ENCODE data around the gene TIMM23. TPM values are rescaled to one million over a fixed set of nuclear protein-coding genes. Genes with fewer than 3 reads are reported as not detected.
"Not testable (repeated sequence)": the region's sequence is repeated elsewhere in the genome, so short reads cannot be mapped to it uniquely, and the experiment has no call there.

Gene TIMM23, protein sequence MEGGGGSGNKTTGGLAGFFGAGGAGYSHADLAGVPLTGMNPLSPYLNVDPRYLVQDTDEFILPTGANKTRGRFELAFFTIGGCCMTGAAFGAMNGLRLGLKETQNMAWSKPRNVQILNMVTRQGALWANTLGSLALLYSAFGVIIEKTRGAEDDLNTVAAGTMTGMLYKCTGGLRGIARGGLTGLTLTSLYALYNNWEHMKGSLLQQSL
- polyA plus RNA-seq, result 10 to 100 TPM; 51.5 to 84.7 (median 70.4) TPM

DNA sequence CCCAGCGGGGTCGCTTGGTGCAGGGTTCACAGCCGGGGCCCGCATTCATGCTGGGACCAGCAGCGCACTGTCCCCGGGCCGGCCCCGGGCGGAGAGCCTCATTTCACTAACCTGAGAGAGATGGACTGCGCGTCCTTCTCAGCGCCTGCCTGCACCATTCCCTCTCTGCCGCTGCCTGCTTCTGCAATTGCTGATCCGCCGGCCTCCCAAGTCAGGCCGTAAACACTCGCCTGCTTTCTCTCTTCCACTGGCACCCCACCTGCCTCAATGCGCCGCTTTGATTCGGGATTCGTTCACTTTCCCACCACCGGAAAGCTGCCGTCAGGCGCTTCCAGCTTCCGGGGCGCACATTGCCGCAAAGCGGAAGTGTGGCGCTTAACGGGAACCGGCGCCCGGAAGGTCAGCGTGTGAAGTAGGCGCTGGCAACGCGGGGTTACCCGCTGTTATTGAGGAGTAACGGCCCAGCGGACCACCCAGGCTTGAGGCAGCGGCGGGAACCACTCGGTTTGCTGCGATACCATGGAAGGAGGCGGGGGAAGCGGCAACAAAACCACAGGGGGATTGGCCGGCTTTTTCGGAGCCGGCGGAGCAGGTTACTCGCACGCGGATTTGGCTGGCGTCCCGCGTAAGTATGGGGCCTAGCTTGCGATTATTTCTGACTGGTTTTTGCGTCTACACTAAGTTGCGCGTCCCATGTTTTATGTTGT lies at the start of gene TIMM23:
Gene TIMM23 (plus strand): TSS at position 384 of the 707 bp plus-strand sequence. CDS start 136 bp downstream, at position 520.
- H3K27me3 Mint-ChIP-seq (ENCODE audit: low read depth in 3 of 3); H3K36me3 Mint-ChIP-seq; H3K9me3 Mint-ChIP-seq: not testable (repeated sequence)
- Mint-ChIP-seq H3K4me3 (peak within 1 kb of the TSS; percentile 99 to 100 (median 100)), H3K27ac (peak within 1 kb of the TSS; percentile 91 to 98 (median 95)), H3K4me1 (peaks cover 38 to 64% of the 10 kb centered on the region in 2 donors)
- peak; percentile 85 to 89 (median 87) for DNase-seq

DNA sequence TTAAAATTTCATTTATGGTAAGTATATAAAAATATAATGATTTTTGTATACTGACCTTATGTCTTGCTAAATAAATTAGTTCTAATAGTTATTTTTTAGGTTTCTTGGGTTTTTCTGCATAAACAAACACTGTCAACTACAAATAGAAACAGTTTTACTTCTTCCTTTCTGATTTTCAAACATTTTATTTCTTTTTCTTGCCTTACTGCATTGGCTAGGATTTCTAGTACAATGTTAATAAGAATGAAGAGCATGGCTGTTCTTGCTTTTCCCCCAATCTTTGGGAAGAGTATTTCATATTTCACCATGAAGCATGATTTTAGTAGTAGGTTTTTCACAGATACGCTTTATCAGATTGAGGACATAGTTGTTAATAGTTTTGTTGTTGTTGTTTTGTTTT lies 45.5 kb upstream of the TIMM23 start:
- not testable (repeated sequence) for H3K9me3 Mint-ChIP-seq; H3K4me1 Mint-ChIP-seq; H3K27ac Mint-ChIP-seq; DNase-seq; H3K27me3 Mint-ChIP-seq (ENCODE audit: low read depth in 3 of 3); H3K4me3 Mint-ChIP-seq
- peaks cover 0 to 12% (median 6%) of the 10 kb centered on the region in 3 donors for H3K36me3 Mint-ChIP-seq

DNA sequence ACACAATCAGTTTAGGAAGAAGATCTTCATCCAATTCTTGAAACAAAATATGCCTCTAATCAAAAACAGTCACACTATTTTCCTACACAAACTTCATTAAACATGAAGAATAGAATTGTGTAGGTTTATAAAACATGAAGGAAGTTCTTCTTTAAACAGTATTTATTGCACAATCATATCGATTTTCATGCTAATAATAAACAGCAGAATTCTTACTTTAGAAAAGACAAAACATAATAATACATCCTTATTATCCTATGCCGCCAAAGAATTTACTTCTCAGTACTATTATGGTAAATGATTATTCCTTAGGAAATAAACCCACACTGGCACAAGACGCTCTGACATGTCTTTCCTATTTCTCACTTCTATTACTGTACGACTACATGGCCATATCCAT lies 41.0 kb upstream of the TIMM23 start:
- not testable (repeated sequence) for H3K27me3 Mint-ChIP-seq (ENCODE audit: low read depth in 3 of 3); H3K4me3 Mint-ChIP-seq; H3K9me3 Mint-ChIP-seq; H3K4me1 Mint-ChIP-seq; H3K27ac Mint-ChIP-seq; DNase-seq
- peaks cover 6 to 17% (median 10%) of the 10 kb centered on the region in 3 donors for H3K36me3 Mint-ChIP-seq

DNA sequence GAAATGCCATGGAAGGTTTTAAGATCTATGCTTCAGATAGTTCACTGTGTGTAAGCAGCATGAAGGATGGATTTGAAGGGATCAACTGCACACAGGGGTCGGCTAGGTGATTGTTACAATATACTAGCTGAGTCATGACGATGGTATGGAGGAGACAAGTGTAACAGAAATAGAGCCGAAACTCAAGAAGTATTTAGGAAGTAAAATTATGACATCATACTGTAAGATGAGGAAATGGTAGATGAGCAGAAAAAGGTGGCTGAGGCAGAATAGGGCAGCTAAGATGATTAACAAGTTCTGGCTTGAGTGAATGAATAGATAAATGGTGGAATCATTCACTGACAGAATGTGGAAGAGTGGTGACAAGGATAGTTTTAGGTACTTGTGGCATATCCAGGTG lies 37.5 kb upstream of the TIMM23 start:
- not testable (repeated sequence) for H3K9me3 Mint-ChIP-seq; H3K27me3 Mint-ChIP-seq (ENCODE audit: low read depth in 3 of 3); H3K4me3 Mint-ChIP-seq; DNase-seq; H3K4me1 Mint-ChIP-seq; H3K36me3 Mint-ChIP-seq
- peak overlapping the region in 2 of 6 donors; percentile 28 to 29 for H3K27ac Mint-ChIP-seq

DNA sequence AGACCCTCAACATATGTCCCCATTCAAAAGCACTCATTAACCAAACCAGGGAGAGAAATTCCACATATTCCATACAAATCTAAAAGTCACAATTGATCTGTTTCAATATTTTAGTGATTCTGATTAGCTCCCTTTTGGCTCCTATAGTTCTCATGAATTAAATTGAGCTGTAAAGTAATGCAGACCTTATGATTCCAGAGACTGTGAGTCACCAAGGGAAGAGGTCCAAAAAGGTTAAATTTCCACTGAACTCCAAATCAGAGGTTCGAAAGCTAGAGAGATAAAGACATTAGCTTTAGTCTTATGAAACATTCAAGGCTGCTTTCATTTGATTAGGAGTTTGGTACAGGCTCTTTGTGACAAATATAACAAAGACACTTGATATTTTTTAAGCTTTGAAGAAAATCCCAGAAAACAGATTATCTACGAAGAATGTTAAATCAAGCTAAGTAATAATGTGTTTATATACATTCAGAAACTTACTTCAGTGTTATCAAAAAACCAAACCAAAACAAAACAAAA lies 33.1 kb upstream of the TIMM23 start:
- peaks cover 0 to 12% (median 6%) of the 10 kb centered on the region in 3 donors for H3K36me3 Mint-ChIP-seq
- H3K4me3 Mint-ChIP-seq; DNase-seq; H3K27ac Mint-ChIP-seq; H3K9me3 Mint-ChIP-seq; H3K4me1 Mint-ChIP-seq; H3K27me3 Mint-ChIP-seq (ENCODE audit: low read depth in 3 of 3): not testable (repeated sequence)

DNA sequence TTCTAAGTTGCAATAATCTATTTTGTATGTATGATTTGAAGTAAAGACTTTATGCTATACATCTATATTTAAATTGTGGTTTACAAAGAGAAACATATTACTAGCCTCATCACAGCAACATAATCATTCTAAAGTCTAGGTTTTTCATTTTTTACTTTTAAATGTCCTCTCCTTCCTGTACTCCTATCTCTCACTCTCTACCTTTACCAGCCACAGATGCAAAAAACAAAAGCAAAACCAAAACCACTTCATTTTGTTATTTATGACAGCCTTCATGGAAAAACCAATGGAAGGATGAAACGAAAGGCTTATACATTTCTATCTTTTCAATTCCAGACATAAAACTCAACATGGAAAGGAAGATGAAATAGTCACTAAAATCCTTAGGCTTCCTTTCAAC lies 31.1 kb upstream of the TIMM23 start:
- H3K4me3 Mint-ChIP-seq; DNase-seq; H3K27me3 Mint-ChIP-seq (ENCODE audit: low read depth in 3 of 3); H3K27ac Mint-ChIP-seq; H3K4me1 Mint-ChIP-seq; H3K9me3 Mint-ChIP-seq: not testable (repeated sequence)
- H3K36me3 Mint-ChIP-seq, result peaks cover 0 to 16% (median 0%) of the 10 kb centered on the region in 3 donors

DNA sequence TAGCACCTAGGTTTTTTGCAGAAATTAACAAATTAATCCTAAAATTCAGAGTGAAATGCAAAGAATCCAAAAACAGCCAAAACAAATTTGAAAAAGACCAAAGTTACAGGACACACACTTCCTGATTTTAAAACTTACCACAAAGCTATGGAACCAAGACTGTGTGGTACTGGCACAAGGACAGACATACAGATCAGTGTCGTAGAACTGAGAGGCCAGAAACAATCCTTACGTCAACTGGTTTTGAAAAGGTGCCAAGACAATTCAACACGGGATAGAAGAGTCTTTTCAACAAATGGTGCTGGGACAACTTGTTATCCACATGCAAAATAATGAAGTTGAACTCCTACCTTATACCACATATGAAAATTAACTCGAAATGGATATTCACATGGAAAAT lies 26.8 kb upstream of the TIMM23 start:
- H3K27ac Mint-ChIP-seq; DNase-seq; H3K4me1 Mint-ChIP-seq; H3K4me3 Mint-ChIP-seq; H3K27me3 Mint-ChIP-seq (ENCODE audit: low read depth in 3 of 3); H3K9me3 Mint-ChIP-seq: not testable (repeated sequence)
- peaks cover 0 to 19% (median 5%) of the 10 kb centered on the region in 3 donors for H3K36me3 Mint-ChIP-seq

DNA sequence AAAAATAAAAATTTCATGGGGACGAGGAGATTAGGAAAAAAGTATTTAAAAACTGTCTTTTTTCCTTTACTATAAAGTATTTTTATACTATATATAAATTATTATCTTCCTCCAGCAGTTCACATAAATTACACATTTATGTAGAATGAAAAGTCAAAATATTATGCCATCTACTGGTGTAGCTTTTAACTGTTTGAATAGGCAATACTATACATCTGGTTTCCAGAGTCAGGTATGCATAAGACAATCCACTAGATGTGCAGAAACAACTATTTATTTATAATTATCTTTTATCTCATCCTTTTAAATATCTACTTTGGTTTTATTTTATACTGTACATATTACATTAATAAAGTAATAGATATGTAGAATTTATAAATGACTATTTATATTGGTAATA lies 24.9 kb upstream of the TIMM23 start:
- not testable (repeated sequence) for H3K4me3 Mint-ChIP-seq; DNase-seq; H3K9me3 Mint-ChIP-seq; H3K27ac Mint-ChIP-seq; H3K4me1 Mint-ChIP-seq; H3K27me3 Mint-ChIP-seq (ENCODE audit: low read depth in 3 of 3)
- H3K36me3 Mint-ChIP-seq, result peaks cover 0 to 19% (median 5%) of the 10 kb centered on the region in 3 donors

DNA sequence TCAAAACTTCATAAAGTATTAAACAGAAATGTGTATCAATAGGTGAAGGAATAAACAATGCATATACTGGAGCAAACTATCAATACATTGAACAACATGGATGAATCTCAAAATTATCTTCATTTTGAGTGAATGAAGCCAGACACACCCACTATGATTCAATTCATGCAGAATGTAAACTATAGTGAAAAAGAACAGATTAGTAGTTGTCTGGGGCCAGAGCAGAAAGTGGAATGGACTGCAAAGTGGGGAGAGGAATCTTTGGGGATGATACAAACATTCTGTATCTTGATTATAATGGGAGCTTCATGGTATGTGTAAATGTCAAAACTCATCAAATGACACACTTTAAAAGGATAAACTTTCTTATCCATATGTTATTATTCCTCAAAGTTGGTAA lies 23.5 kb upstream of the TIMM23 start:
- Mint-ChIP-seq H3K36me3 (peaks cover 0 to 19% (median 5%) of the 10 kb centered on the region in 3 donors), H3K27ac (peak overlapping the region in 1 of 6 donors; percentile 70)
- not testable (repeated sequence) for H3K9me3 Mint-ChIP-seq; DNase-seq; H3K4me3 Mint-ChIP-seq; H3K27me3 Mint-ChIP-seq (ENCODE audit: low read depth in 3 of 3); H3K4me1 Mint-ChIP-seq

DNA sequence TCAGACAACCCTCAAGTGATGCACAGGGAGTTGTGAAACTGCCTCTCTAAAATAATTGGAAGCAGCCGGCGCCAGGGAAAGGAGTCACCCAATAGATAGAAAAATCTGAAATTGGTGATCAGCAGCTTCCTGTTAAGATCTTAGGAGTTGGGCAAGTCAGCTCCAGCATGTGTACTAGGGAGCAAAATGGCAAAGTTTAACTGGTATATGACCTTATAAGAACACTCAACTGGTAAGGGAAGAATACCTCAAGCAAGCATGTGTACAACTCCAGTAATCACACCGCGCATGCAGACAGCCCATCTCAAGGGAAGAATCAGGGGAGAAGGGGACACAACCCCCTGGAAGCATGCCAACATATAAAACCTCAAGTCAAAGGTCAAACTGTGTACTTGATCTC lies 17.9 kb upstream of the TIMM23 start:
- DNase-seq; H3K36me3 Mint-ChIP-seq; H3K9me3 Mint-ChIP-seq; H3K27me3 Mint-ChIP-seq (ENCODE audit: low read depth in 3 of 3); H3K27ac Mint-ChIP-seq; H3K4me1 Mint-ChIP-seq; H3K4me3 Mint-ChIP-seq: not testable (repeated sequence)

DNA sequence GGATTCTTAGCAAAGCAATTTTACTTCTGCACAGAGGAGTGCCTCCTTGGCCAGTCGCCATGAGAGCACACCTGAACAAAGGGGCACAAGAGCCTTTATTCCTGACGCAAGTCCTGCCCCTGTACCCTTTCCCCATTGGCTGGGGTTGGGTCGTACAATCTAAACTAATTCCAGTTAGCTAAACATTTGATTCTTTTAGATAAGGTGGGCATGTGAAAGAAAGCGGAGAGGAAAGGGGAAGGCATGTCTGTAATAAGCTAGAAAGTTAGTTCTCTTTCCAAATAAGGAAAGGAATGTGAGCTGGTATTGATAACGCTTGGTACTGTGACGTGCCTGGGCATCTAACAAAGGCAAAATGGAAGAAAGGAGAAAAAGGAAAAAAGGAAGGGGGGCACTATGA lies 15.7 kb upstream of the TIMM23 start:
- DNase-seq; H3K4me1 Mint-ChIP-seq; H3K36me3 Mint-ChIP-seq; H3K27me3 Mint-ChIP-seq (ENCODE audit: low read depth in 3 of 3); H3K4me3 Mint-ChIP-seq; H3K9me3 Mint-ChIP-seq; H3K27ac Mint-ChIP-seq: not testable (repeated sequence)

DNA sequence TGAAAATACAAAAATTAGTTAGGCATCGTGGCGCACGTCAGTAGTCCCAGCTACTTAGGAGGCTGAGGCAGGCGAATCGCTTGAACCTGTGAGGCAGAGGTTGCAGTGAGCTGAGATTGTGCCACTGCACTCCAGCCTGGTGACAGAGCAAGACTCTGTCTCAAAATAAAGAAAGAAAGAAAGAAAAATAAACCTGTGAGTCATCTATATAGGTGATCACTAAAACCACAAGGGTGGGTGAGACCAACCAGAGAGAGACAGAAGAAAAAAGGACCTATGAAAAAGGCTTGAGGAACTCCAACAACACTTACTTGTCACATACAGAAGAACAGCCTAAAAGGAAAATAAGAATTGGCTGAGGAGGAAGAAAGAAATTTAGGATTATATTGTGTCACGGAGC lies 14.4 kb upstream of the TIMM23 start:
- not testable (repeated sequence) for DNase-seq; H3K4me1 Mint-ChIP-seq; H3K36me3 Mint-ChIP-seq; H3K4me3 Mint-ChIP-seq; H3K27ac Mint-ChIP-seq; H3K9me3 Mint-ChIP-seq; H3K27me3 Mint-ChIP-seq (ENCODE audit: low read depth in 3 of 3)

DNA sequence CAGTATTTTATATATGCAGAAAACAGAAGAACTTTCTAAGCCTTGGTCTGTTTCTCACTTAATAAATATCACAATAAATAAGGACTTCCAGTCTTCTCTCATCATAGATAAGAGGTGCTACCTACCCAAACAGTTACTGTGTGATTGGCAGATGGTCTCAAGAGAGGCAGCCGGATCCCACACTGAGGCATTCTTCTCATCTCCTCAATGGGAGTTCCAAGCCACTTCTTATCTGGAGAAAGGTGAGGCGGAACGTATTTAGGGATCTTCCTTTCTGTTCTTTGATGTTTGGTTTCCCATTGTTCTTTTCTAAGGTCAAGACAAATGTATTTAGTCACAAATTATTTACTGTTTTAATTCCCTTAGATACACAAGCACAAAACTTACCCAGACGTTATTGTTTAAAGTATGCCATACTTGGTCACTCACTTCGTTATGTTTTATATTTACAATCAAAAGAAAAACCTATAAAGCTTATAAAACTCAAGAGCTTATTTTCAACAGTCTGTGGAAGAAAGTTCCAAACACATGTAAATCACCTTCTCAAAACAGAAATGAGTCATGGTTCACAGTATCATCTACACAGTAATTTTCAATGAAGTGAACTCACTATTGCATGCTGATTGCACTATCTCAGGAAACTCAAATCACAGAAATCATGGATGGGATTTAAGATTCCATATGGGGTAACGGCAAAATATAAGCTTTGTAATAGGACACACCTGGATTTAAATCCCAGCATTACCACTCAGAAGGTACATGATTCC lies 9.4 kb upstream of the TIMM23 start:
- H3K36me3 Mint-ChIP-seq; H3K27me3 Mint-ChIP-seq (ENCODE audit: low read depth in 3 of 3); H3K9me3 Mint-ChIP-seq; H3K4me3 Mint-ChIP-seq; DNase-seq; H3K27ac Mint-ChIP-seq: not testable (repeated sequence)
- peaks cover 0 to 14% of the 10 kb centered on the region in 2 donors for H3K4me1 Mint-ChIP-seq

DNA sequence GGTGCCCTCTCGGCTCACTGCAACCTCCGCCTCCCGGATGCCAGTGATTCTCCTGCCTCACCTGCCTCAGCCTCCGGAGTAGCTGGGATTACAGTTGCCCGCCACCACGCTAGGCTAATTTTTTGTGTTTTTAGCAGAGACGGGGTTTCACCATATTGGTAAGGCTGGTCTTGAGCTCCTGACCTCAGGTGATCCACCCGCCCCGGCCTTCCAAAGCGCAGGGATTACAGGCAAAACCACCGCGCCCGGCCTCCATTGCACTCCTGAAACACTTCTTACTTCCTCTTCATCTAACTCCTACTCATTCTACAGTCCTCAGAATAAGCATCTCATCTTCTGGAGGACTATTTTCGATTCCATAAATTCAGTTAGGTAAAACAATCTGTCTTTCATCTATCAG lies 1.3 kb upstream of the TIMM23 start:
- not testable (repeated sequence) for H3K36me3 Mint-ChIP-seq; H3K27me3 Mint-ChIP-seq (ENCODE audit: low read depth in 3 of 3); H3K9me3 Mint-ChIP-seq; DNase-seq; H3K27ac Mint-ChIP-seq
- peaks cover 38 to 76% of the 10 kb centered on the region in 2 donors for H3K4me1 Mint-ChIP-seq
- peak overlapping the region in 4 of 5 donors; percentile 99 to 100 (median 100) for H3K4me3 Mint-ChIP-seq
